ENCODE data around the gene EPHA7.

Gene EPHA7

DNA sequence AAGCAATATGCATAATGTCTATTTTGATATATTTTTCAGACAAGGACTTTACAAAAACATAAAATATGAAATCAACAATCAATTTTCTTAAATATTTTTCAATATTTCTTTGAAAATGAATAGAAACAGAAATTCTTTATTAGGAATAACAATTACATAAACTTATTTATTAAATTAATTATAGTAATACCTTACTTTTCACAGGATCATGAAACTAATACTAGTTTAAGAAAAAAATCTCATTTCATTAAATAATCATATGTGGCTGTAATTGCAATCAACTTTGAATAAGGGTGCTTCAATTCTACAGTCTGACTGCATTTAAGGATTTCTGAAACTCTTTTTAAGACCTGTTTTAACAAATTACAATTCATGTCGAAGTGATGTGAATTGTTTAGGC, 26.6 kb downstream of the EPHA7 start:
- no peak for DNase-seq

DNA sequence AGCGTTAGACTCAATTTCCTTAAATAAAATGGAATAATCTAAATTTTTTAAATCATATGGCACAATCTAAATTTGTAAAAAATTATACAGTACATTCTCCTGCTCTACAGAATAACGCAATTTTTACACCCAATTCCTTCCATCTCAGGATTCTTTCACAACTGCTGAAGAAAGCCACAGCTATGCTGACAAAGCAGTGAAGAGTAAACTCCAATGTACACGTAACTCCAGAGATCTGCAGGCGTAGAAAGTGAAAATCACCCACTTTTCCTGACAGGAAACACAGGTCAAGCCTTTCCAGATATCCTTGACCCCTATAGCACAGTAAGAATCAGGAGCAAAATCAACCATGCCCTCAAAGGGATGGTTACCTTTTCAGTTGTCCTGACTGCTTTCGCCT, 27.4 kb downstream of the EPHA7 start:
- DNase-seq, result no peak

GRCh38 chr6:93389192-93389591, 30.2 kb downstream of the EPHA7 start:
- DNase-seq, result no peak

GRCh38 chr6:93388070-93388469, 31.3 kb downstream of the EPHA7 start:
- DNase-seq, result no peak

DNA sequence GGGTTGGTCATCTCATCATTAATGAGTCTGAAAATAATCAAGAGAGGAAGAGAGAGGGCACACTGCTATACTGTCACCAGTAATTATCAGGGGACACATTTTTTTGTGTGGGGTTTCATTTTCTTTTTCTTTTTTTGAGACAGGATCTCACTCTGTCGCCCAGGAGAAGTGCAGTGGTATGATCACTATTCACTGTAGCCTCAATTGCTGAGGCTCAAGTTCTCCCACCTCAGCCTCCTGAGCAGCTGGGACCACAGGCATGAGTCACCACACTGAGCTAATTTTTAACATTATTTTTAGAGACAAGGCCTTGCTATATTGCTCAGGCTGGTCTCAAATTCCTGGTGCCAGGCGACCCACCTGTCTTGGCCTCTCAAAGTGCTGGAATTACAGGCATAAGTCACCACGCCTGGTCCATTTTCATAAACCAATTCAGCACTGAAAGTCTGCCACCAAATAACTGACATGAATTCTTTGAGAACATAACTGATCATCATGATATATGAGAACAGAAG, 43.3 kb downstream of the EPHA7 start:
- no peak for DNase-seq

- DNase-seq, result no peak
These were observed 45.9 kb downstream of the EPHA7 start for GRCh38 chr6:93373445-93373844.

- DNase-seq, result no peak
These were observed 47.6 kb downstream of the EPHA7 start for GRCh38 chr6:93371756-93372155.

DNA sequence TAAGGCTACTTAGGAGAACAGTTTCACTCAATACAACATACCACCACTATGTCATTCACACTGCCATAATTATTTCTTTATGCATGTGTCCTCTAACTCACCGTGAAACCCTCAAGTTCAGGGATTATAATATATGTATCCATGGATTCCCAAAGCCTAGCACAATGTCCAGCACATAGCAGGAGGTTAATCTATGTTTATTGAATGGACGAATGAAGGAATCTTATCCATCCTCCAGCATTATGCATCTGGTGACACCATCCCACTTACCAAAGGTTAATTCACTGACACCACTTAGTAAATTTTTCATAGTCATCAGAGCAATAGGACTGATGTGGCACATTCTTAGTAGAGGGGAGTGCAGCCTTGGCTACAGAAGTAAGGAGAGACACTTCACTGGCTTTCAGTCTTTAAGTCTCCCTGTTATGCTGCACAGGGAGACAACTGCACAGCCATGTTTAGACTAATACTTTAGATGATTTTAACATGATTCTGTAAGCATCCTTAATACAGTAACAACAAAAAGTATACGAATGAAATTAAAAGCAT, 49.7 kb downstream of the EPHA7 start:
- no peak for DNase-seq

GRCh38 chr6:93366506-93366905, 52.9 kb downstream of the EPHA7 start:
- DNase-seq, result no peak

- DNase-seq, result no peak
These were observed 53.9 kb downstream of the EPHA7 start for GRCh38 chr6:93365445-93365844.

DNA sequence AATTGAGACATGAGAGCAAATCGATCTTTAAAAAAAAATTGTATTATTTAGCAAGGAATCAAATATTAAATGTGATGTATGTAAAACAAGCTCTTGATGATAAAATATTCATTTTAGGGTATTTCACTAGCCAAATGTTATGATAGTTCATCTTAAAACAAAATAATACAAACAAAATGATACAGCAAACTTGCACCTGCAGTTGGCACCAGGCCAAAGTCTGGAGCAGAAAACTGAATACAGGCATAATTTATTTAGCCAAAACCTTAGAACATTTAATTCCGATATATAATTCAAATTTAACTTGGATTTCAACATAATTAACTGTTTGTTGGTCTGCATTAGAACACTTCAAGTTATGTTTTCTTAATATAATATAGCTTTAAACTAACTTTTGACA, 60.9 kb downstream of the EPHA7 start:
- no peak for DNase-seq

DNA sequence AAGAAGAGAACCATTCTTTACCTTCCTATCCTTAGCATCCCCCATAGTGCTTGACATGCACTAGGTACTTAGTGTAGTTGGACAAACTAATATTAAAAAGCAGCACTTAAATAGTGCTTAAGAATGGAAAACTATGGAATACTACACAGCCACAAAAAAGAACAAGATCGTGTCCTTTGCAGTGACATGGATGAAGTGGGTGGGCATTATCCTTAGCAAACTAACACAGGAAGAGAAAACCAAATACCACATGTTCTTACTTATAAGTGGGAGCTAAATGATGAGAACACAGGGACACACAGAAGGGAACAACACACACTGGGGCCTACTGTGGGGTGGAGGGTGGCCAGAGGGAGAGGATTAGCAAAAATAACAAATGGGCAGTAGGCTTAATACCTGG, 66.8 kb downstream of the EPHA7 start:
- DNase-seq, result no peak

GRCh38 chr6:93351222-93351621, 68.1 kb downstream of the EPHA7 start:
- DNase-seq, result no peak

DNA sequence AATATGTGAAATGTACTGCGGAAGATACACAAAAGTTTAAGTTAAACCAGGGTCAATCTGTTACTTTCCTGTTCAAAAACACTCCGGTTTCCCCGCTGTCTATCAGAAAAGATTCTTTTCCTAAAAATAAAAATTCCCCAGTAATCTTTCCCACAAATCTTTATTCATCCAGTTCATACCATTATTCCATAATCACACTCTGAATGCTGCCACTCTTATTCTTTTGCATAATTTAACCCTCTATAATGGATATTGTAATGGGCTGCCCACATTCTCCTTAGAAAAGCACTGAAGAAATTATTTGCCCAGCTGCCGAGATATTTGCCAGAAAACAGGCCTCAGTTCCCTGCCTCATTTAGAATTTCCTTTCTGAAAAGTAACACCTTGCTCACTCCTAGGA, 68.6 kb downstream of the EPHA7 start:
- no peak for DNase-seq

DNA sequence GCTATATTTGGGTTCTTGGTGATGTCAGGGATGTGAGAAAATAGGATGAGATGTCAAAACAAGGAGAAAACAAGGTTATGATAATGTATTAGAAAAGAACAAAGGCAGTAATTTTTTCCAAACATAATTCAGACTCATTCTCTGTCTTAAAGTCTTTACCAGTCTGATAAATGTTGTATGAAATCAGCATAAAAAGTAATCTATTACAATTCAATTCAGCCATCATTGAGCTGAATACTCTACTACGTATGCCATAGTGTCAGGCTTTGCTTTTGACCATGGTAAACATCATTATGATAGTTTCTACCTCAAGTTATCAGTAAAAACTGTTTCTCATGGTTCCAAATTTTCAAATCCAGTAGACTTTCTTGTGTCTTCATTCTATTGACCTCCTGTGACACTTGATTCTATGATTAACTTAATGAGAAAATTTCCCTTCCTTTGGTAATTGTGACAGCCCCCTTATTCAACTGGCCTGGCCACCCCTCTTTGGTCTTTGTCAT, 75.0 kb downstream of the EPHA7 start:
- no peak for DNase-seq

GRCh38 chr6:93343476-93343875, 75.9 kb downstream of the EPHA7 start:
- DNase-seq, result no peak

- DNase-seq, result no peak
These were observed 77.3 kb downstream of the EPHA7 start for GRCh38 chr6:93341900-93342613.

GRCh38 chr6:93337772-93338394, 81.5 kb downstream of the EPHA7 start:
- no peak for DNase-seq

GRCh38 chr6:93337014-93337413, 82.3 kb downstream of the EPHA7 start:
- DNase-seq, result no peak

DNA sequence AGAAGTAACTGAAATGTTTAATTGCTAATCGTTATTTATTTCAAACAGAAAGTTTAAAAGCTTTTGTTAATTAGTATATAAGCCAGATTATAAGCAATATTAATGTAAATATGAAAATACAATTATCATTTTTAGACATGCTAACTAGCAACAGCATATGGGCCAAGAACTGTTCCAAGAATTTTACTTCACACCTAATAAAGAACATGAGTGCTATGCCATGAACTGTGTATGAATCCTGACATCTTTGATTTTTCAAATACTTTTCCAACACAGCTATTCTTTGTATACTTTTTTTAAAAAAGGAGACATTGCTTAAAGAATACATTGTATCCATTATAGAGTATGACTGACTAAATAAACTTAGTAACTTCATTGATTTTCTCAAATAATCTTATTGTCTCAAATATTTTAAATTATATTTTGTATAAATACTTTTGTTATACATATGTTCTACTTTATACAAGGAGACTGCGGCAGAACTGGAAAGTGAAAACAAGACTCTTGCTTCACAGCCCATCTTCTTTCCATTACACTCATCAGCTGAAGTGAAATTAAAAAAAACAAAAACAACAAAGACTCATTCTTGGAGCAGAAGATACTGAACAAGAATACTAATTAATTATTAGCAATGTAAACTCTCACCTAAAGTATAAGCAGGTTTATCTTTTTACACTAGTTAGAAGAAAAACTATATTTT, 89.9 kb downstream of the EPHA7 start:
- no peak for DNase-seq

- no peak for DNase-seq
These were observed 91.5 kb downstream of the EPHA7 start for GRCh38 chr6:93327857-93328256.

DNA sequence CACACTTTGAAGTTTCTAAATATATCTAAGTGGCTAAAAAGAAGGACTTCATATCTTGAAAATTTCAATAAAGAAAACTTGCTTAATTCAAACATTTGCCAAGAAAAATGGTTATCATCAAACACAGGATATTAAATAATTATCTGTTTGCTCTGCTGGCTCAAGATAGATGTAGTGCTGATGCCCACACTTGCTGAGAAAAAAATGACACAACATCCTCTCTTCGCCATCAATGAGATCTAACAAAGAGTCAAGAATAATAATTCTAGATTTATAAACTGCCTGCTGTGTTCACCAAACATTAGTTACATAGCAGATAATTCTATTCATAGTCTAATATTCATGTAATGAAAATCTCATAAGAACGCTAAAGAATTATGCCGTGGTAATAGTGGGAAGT, 93.6 kb downstream of the EPHA7 start:
- DNase-seq, result no peak

DNA sequence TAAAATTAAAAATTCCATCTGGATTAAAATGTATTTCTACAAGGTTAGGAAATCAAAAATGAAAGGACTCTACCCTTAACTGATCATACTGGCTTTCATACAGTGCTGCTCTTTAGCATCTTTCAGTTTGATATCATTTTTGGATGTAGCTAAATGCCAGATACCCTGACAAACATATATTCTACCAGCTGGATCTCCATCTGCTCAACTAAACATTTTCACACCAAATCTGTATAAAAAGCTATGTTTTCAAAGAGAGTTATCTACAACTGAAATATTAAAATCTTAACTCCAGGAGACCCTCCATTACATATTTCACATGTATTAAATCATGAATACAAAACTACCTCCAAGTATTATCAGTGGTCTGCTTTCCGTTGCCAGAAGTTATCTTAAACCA, 95.7 kb downstream of the EPHA7 start:
- no peak for DNase-seq

- DNase-seq, result no peak
These were observed 96.7 kb downstream of the EPHA7 start for GRCh38 chr6:93322651-93323050.
